Right ventricle myocardium superior (tissue), 1 donor: ENCODE data around the gene REC114. TPM values are rescaled to one million over a fixed set of nuclear protein-coding genes. Genes with fewer than 3 reads are reported as not detected.
"Not testable (repeated sequence)": the region's sequence is repeated elsewhere in the genome, so short reads cannot be mapped to it uniquely, and the experiment has no call there.

Source experiments
- ATAC-seq: fragments of 200-7000 bp; cut with Tn5 transposase; one replicate; pipeline ENCODE4 v1.9.1; 2020; ENCODE audit warnings: mild to moderate bottlenecking; ENCODE audit not compliant: poor library complexity
- DNase-seq: peaks from one replicate; pipeline ENCODE4 v3.0.0-alpha.2; 2020
- intact Hi-C: fragments of 100-400 bp; cut with DNase I; formaldehyde crosslinking; loops from one replicate; pipeline ENCODE4 v1.11.2; 2022
- long read RNA-seq: library from polyadenylated mRNA; unstranded; transcript quantifications from one replicate; pipeline ENCODE4 v2.0.0, GENCODE V29; 2021
- total RNA-seq: library from RNA; stranded (reverse); fragmentation: NEBNext Ultra II Directional; extraction: Animal tissue kit (Norgen Biotek cat#: 25700); gene quantifications from one replicate; pipeline ENCODE4 v1.2.1, GENCODE V29; 2021
- donor health status: DM: no; HTN: yes; CAD: no; lungs with severe emphysema.

The REC114 gene
- total RNA-seq, result 1.00 TPM
- long read RNA-seq, partial matches to known transcripts, result 0 of 1 reads
- long read RNA-seq, other reads (novel, unspliced or antisense), result 1 of 1 reads

- ATAC-seq, result no peak
- intact Hi-C loops, result no loop called here
- no peak for DNase-seq
Observed at GRCh38 chr15:73442968-73443367, at the start of gene REC114. Gene REC114 (plus strand): TSS chr15:73443164. CDS start chr15:73443186, 22 bp downstream.

GRCh38 chr15:73393336-73393735, 49.6 kb upstream of the REC114 start:
- ATAC-seq (no peak), DNase-seq (no peak)
- intact Hi-C loops, result no loop called here

GRCh38 chr15:73394782-73395181, 48.2 kb upstream of the REC114 start:
- ATAC-seq (peak; percentile 96), DNase-seq (peak; percentile 78)
- intact Hi-C loops, result no loop called here

- DNase-seq (no peak), ATAC-seq (no peak)
- intact Hi-C loops, result no loop called here
Observed at GRCh38 chr15:73395671-73396070, 47.3 kb upstream of the REC114 start.

GRCh38 chr15:73397461-73397860, 45.5 kb upstream of the REC114 start:
- ATAC-seq, result no peak
- DNase-seq, result no peak
- intact Hi-C loops, result no loop called here

GRCh38 chr15:73398861-73399260, 44.1 kb upstream of the REC114 start:
- DNase-seq (no peak), ATAC-seq (no peak)
- intact Hi-C loops, result no loop called here

- DNase-seq, ATAC-seq, intact Hi-C loops: not testable (repeated sequence)
Observed at GRCh38 chr15:73400222-73400621, 42.7 kb upstream of the REC114 start.

GRCh38 chr15:73403171-73403570, 39.8 kb upstream of the REC114 start:
- ATAC-seq, result no peak
- no peak for DNase-seq
- intact Hi-C loops, result no loop called here

- DNase-seq (no peak), ATAC-seq (no peak)
- intact Hi-C loops, result no loop called here
Observed at GRCh38 chr15:73414876-73415275, 28.1 kb upstream of the REC114 start.

GRCh38 chr15:73424506-73424905, 18.5 kb upstream of the REC114 start:
- DNase-seq (no peak), ATAC-seq (no peak)
- intact Hi-C loops, result no loop called here

- intact Hi-C loops, result no loop called here
- ATAC-seq, result no peak
- DNase-seq, result no peak
Observed at GRCh38 chr15:73425510-73425909, 17.5 kb upstream of the REC114 start.

GRCh38 chr15:73426323-73426994, 16.5 kb upstream of the REC114 start:
- intact Hi-C loops, result no loop called here
- DNase-seq (no peak), ATAC-seq (no peak)

GRCh38 chr15:73431329-73431728, 11.6 kb upstream of the REC114 start:
- ATAC-seq, intact Hi-C loops: not testable (repeated sequence)

GRCh38 chr15:73433873-73434272, 9.1 kb upstream of the REC114 start:
- no peak for ATAC-seq
- intact Hi-C loops, result no loop called here
- no peak for DNase-seq

More at GRCh38 chr15:73431329-73431728, 11.6 kb upstream of the REC114 start:
- DNase-seq, result not testable (repeated sequence)

- DNase-seq (no peak), ATAC-seq (no peak)
- intact Hi-C loops, result no loop called here
Observed at GRCh38 chr15:73436613-73437012, 6.4 kb upstream of the REC114 start.

- ATAC-seq (no peak), DNase-seq (no peak)
- intact Hi-C loops, result no loop called here
Observed at GRCh38 chr15:73437543-73438109, 5.3 kb upstream of the REC114 start.

- intact Hi-C loops, result no loop called here
- no peak for DNase-seq
- no peak for ATAC-seq
Observed at GRCh38 chr15:73438651-73439050, 4.3 kb upstream of the REC114 start.

GRCh38 chr15:73440571-73440970, 2.4 kb upstream of the REC114 start:
- DNase-seq (no peak), ATAC-seq (no peak)
- intact Hi-C loops, result no loop called here

GRCh38 chr15:73442421-73442820, 543 bp upstream of the REC114 start:
- intact Hi-C loops, result no loop called here
- ATAC-seq, result no peak
- no peak for DNase-seq

- intact Hi-C loops, DNase-seq, ATAC-seq: not testable (repeated sequence)
Observed at GRCh38 chr15:73447471-73447870, 4.5 kb downstream of the REC114 start.
